T-helper 17 cell (primary cell): Measurements from ENCODE around the gene RNU1-2. TPM values are rescaled to one million over a fixed set of nuclear protein-coding genes. Genes with fewer than 3 reads are reported as not detected.
"Not testable (repeated sequence)": the region's sequence is repeated elsewhere in the genome, so short reads cannot be mapped to it uniquely, and the experiment has no call there.

Experiments used
- ATAC-seq: fragments of 150-1000 bp; cut with Tn5 transposase; 2 replicates; pipeline ENCODE4 v1.10.0; 2021; ENCODE audit warnings: mild to moderate bottlenecking, moderate library complexity
- DNase-seq, 3 donors: peaks; one replicate each; pipeline versions ENCODE4 v3.0.0 to v3.0.0-alpha.2; 2020 to 2021
- H3K9me3 ChIP-seq: one replicate; pipeline ENCODE4 v1.7.0; 2013; ENCODE audit warnings: low read length, mild to moderate bottlenecking; ENCODE audit not compliant: control insufficient read depth, poor library complexity, severe bottlenecking
- H3K27ac Mint-ChIP-seq: one replicate; pipeline ENCODE4 v1.8.0; 2022; ENCODE audit warnings: mild to moderate bottlenecking, moderate library complexity, mixed read lengths
- H3K27me3 Mint-ChIP-seq: one replicate; pipeline ENCODE4 v1.8.0; 2022; ENCODE audit warnings: mixed read lengths
- H3K36me3 Mint-ChIP-seq: one replicate; pipeline ENCODE4 v1.8.0; 2022; ENCODE audit warnings: low read depth, mixed read lengths
- H3K4me1 Mint-ChIP-seq: one replicate; pipeline ENCODE4 v1.8.0; 2022; ENCODE audit warnings: mild to moderate bottlenecking, mixed read lengths
- H3K4me3 Mint-ChIP-seq: one replicate; pipeline ENCODE4 v1.8.0; 2022; ENCODE audit warnings: mild to moderate bottlenecking, moderate library complexity, mixed read lengths
- total RNA-seq, 4 donors: library from RNA in 2 of 4; stranded (reverse) in 2 of 4; gene quantifications; one replicate each; pipeline ENCODE4 v1.2.3 and lab custom pipeline; 2022 to 2026

The RNU1-2 gene
- total RNA-seq, 2 donors from 2014 or later = 3,182 to 3,922 TPM

DNA sequence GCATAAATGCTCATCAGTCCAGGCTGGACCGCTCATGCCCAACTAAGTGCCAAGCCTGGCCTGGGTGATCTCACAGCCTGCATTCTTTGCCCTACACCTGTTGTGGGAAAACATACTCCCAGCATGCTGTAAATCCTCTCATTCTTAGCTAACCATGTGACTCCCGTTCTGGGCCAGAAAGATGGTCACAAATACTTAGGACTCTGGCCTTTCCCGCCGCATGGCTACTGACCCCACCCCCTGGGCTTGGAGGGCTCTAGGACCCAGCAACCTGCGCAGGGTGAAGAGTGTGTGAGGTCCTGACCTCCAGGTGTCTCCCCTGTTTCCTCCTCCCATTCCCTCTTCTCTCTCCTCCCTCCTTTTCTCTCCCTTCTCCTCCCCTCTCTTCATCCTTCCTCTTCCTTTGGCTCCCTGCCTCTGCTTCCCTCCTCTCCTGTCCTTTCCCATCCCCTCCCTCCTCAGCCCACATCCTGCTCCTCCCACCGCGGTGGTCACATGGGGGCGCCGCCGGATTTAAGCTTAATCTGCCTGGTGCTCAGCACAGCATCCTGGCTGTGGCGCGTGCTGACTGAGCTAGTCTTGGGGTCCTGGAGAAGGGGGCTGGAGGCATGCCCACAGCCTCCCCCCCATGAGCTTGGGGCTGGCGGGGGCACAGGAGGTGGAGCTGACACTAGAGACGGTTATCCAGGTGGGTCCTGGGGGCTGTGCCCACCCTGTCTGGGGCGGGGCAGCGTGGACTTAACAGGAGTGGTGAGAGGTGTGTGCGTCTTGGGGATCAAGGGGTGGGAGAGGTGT lies 25.8 kb downstream of the RNU1-2 start, which contains the start of gene CROCC:
Gene CROCC (plus strand): TSS at position 541 of the 795 bp plus-strand sequence. CDS start 88 bp downstream, at position 629.
- peak within 1 kb of the TSS; percentile 75 for H3K27ac Mint-ChIP-seq
- peaks cover 40% of the 10 kb centered on the region for H3K4me1 Mint-ChIP-seq
- H3K27me3 Mint-ChIP-seq = no peaks in the 10 kb centered on the region
- peak within 1 kb of the TSS; percentile 80 for H3K4me3 Mint-ChIP-seq
- H3K9me3 ChIP-seq = no peaks in the 10 kb centered on the region
- peaks cover 6% of the 10 kb centered on the region for H3K36me3 Mint-ChIP-seq
- peak; percentile 73 for ATAC-seq
- DNase-seq = no peak

DNA sequence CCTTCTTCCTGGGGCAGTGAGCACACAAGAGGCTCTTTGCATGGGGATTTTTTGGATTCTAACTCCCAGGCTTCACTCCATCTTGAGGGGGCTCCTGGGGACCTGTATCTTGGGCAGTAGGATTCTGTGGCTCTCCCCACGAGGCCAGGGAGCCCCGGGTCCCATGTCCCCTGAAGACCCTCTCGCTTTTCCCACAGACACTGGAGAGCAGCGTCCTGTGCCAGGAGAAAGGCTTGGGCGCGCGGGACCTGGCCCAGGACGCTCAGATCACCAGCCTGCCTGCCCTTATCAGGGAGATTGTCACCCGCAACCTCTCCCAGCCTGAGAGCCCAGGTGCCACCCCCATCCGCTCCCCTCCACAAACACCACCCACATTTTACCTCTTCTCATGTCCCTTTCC lies 26.7 kb downstream of the RNU1-2 start:
- ATAC-seq (no peak), DNase-seq (no peak)
- peaks cover 6% of the 10 kb centered on the region for H3K36me3 Mint-ChIP-seq
- H3K27me3 Mint-ChIP-seq = no peaks in the 10 kb centered on the region
- H3K4me3 Mint-ChIP-seq = no peak overlapping the region
- H3K9me3 ChIP-seq = no peaks in the 10 kb centered on the region
- H3K27ac Mint-ChIP-seq = peak overlapping the region; percentile 49
- peaks cover 46% of the 10 kb centered on the region for H3K4me1 Mint-ChIP-seq

GRCh38 chr1:16922885-16923431 lies 27.2 kb downstream of the RNU1-2 start:
- no peak overlapping the region for H3K4me3 Mint-ChIP-seq
- H3K9me3 ChIP-seq = no peaks in the 10 kb centered on the region
- peak overlapping the region; percentile 49 for H3K27ac Mint-ChIP-seq
- H3K36me3 Mint-ChIP-seq = peaks cover 6% of the 10 kb centered on the region
- DNase-seq = no peak
- no peaks in the 10 kb centered on the region for H3K27me3 Mint-ChIP-seq
- peaks cover 50% of the 10 kb centered on the region for H3K4me1 Mint-ChIP-seq
- no peak for ATAC-seq

- peaks cover 52% of the 10 kb centered on the region for H3K4me1 Mint-ChIP-seq
- no peaks in the 10 kb centered on the region for H3K27me3 Mint-ChIP-seq
- no peaks in the 10 kb centered on the region for H3K9me3 ChIP-seq
- H3K36me3 Mint-ChIP-seq = peaks cover 3% of the 10 kb centered on the region
- DNase-seq (no peak), ATAC-seq (no peak)
- H3K27ac Mint-ChIP-seq = no peak overlapping the region
- no peak overlapping the region for H3K4me3 Mint-ChIP-seq
These were observed 28.6 kb downstream of the RNU1-2 start for GRCh38 chr1:16924216-16924918.

GRCh38 chr1:16924919-16925477 lies 29.2 kb downstream of the RNU1-2 start:
- ATAC-seq = no peak
- H3K27ac Mint-ChIP-seq = peak overlapping the region; percentile 81
- H3K4me1 Mint-ChIP-seq = peaks cover 52% of the 10 kb centered on the region

DNA sequence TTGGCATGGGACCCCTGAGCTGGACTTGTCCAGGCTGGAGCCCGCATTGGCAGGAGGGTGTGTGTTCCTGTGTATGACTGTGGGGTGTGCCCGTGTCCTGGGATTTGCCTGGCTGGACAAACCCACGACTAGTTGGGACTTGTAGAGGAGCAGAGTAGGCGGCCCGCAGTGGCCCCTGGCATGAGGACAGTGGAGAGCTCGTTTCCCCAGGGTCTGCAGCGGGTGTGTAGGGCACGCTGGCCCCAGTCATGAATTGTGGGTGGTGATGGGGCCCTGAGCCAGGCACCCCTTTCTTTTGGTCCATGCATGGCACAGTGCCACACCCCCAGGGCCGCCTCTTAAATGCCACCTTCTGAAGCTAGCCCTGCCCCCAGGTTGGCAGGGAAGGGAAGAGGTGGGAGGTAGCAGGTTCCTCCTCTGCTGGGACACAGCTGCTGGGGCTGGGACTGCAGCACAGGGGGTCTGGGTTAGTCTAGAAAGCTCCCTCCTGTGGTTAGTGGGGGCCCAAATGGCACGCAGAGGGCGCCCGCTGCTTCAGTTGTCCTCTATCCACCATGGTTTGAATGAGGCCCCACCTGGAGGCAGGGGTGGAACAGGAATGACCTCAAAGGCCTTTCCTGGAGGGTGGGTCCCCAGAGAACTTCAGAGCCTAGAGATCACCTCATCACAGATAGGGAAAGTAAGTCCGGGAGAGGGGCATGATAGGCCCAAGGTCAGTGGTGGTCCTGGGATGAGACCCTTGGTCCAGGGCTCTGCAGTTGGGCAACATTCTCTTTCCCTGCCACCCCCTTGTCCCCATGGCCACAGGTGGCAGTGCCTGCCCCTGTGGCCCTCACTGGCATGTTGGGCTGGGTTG lies 30.1 kb downstream of the RNU1-2 start:
- no peak for ATAC-seq
- Mint-ChIP-seq H3K27ac (peak overlapping the region; percentile 81), H3K4me1 (peaks cover 52% of the 10 kb centered on the region), H3K27me3 (no peaks in the 10 kb centered on the region), H3K4me3 (no peak overlapping the region), H3K36me3 (peaks cover 6% of the 10 kb centered on the region)
- no peaks in the 10 kb centered on the region for H3K9me3 ChIP-seq
- no peak for DNase-seq

More at GRCh38 chr1:16924919-16925477, 29.2 kb downstream of the RNU1-2 start:
- no peaks in the 10 kb centered on the region for H3K9me3 ChIP-seq
- Mint-ChIP-seq H3K27me3 (no peaks in the 10 kb centered on the region), H3K36me3 (peaks cover 3% of the 10 kb centered on the region), H3K4me3 (no peak overlapping the region)
- no peak for DNase-seq

- Mint-ChIP-seq H3K27ac (peak overlapping the region; percentile 69), H3K4me1 (peaks cover 49% of the 10 kb centered on the region), H3K27me3 (no peaks in the 10 kb centered on the region), H3K36me3 (peaks cover 6% of the 10 kb centered on the region), H3K4me3 (no peak overlapping the region)
- no peak for ATAC-seq
- H3K9me3 ChIP-seq = no peaks in the 10 kb centered on the region
- DNase-seq = no peak
These were observed 30.8 kb downstream of the RNU1-2 start for GRCh38 chr1:16926491-16927073.

- peaks cover 42% of the 10 kb centered on the region for H3K4me1 Mint-ChIP-seq
- peak overlapping the region; percentile 69 for H3K27ac Mint-ChIP-seq
- DNase-seq (no peak), ATAC-seq (no peak)
- no peak overlapping the region for H3K4me3 Mint-ChIP-seq
- H3K27me3 Mint-ChIP-seq = no peaks in the 10 kb centered on the region
- H3K9me3 ChIP-seq = no peaks in the 10 kb centered on the region
- H3K36me3 Mint-ChIP-seq = peaks cover 6% of the 10 kb centered on the region
These were observed 31.5 kb downstream of the RNU1-2 start for GRCh38 chr1:16927256-16927655.

DNA sequence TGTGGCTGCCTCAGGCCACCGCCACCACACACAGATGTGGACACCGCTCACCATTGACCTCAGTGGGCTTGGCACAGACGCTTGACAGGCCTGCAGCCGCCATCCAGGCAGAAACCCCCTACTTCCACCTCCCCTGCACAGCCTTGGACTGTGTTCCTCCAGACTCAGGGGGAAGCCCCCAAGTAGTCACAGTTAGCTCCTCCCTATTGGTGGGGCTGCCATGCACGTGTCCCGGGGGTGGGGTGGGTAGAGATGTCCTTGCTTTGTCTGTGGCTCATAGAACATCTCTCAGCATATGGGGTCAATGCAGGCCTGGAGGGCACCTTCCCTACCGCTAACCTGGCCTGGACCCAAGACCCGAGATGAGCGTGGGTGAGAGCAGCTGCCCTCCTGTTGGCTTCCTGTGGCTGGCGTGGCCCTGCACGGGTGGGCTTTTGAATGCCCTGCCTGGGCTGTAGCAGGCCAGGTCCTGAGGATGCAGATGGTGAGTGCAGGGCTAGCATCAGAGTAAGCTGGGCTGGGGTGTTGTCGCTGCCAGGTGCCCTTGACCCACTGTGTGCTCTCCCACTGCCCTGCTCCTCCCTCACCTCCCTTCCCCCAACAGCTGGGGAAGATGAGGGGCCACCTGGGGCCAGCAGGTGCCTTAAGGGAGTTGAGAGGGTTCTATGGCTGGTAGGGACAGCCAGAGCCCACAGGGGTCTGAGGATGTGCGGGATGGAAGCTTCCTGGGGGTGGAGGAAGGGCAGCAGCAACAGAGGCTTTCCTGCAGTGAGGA lies 32.1 kb downstream of the RNU1-2 start:
- DNase-seq = no peak
- H3K9me3 ChIP-seq = no peaks in the 10 kb centered on the region
- H3K27ac Mint-ChIP-seq = peak overlapping the region; percentile 69
- peak; percentile 42 for ATAC-seq
- H3K36me3 Mint-ChIP-seq = peaks cover 8% of the 10 kb centered on the region
- no peak overlapping the region for H3K4me3 Mint-ChIP-seq
- H3K4me1 Mint-ChIP-seq = peaks cover 39% of the 10 kb centered on the region
- no peaks in the 10 kb centered on the region for H3K27me3 Mint-ChIP-seq

- H3K4me3 Mint-ChIP-seq, DNase-seq, H3K27ac Mint-ChIP-seq, H3K27me3 Mint-ChIP-seq, H3K36me3 Mint-ChIP-seq, H3K9me3 ChIP-seq, ATAC-seq: not testable (repeated sequence)
- H3K4me1 Mint-ChIP-seq = peaks cover 36% of the 10 kb centered on the region
These were observed 33.6 kb downstream of the RNU1-2 start for GRCh38 chr1:16929146-16930041.
